Measurements from ENCODE around the gene FHOD3. TPM values are rescaled to one million over a fixed set of nuclear protein-coding genes. Genes with fewer than 3 reads are reported as not detected.
"Not testable (repeated sequence)": the region's sequence is repeated elsewhere in the genome, so short reads cannot be mapped to it uniquely, and the experiment has no call there.

Gene FHOD3
- total RNA-seq, 1 experiment from 2014 or later = 15.1 TPM

- DNase-seq (ENCODE audit: low read depth) = no peak
These were observed 447.9 kb downstream of the FHOD3 start for GRCh38 chr18:36745219-36745975.

- peak; percentile 30 for DNase-seq (ENCODE audit: low read depth)
These were observed 455.7 kb downstream of the FHOD3 start for GRCh38 chr18:36752929-36753865.

GRCh38 chr18:36756242-36756641 is 458.7 kb downstream of the FHOD3 start:
- DNase-seq (ENCODE audit: low read depth) = peak; percentile 62

- peak; percentile 59 for DNase-seq (ENCODE audit: low read depth)
These were observed 459.6 kb downstream of the FHOD3 start for GRCh38 chr18:36757081-36757480.

GRCh38 chr18:36757991-36758390 is 460.5 kb downstream of the FHOD3 start:
- no peak for DNase-seq (ENCODE audit: low read depth)

GRCh38 chr18:36758623-36759022 is 461.1 kb downstream of the FHOD3 start:
- peak; percentile 75 for DNase-seq (ENCODE audit: low read depth)

GRCh38 chr18:36759167-36759776 is 461.8 kb downstream of the FHOD3 start:
- DNase-seq (ENCODE audit: low read depth) = no peak

- DNase-seq (ENCODE audit: low read depth) = no peak
These were observed 463.1 kb downstream of the FHOD3 start for GRCh38 chr18:36760598-36760997.

GRCh38 chr18:36761186-36761698 is 463.7 kb downstream of the FHOD3 start:
- no peak for DNase-seq (ENCODE audit: low read depth)

- peak; percentile 73 for DNase-seq (ENCODE audit: low read depth)
These were observed 464.6 kb downstream of the FHOD3 start for GRCh38 chr18:36762074-36762473.

GRCh38 chr18:36762965-36763364 is 465.5 kb downstream of the FHOD3 start:
- DNase-seq (ENCODE audit: low read depth) = not testable (repeated sequence)

GRCh38 chr18:36766836-36767235 is 469.3 kb downstream of the FHOD3 start:
- no peak for DNase-seq (ENCODE audit: low read depth)

GRCh38 chr18:36769172-36769571 is 471.7 kb downstream of the FHOD3 start:
- peak; percentile 67 for DNase-seq (ENCODE audit: low read depth)

GRCh38 chr18:36769611-36770314 is 472.2 kb downstream of the FHOD3 start:
- DNase-seq (ENCODE audit: low read depth) = no peak

GRCh38 chr18:36770315-36770946 is 472.9 kb downstream of the FHOD3 start:
- no peak for DNase-seq (ENCODE audit: low read depth)

- no peak for DNase-seq (ENCODE audit: low read depth)
These were observed 473.7 kb downstream of the FHOD3 start for GRCh38 chr18:36771245-36771644.

GRCh38 chr18:36772241-36772723 is 474.8 kb downstream of the FHOD3 start:
- no peak for DNase-seq (ENCODE audit: low read depth)

GRCh38 chr18:36775396-36775795 is 477.9 kb downstream of the FHOD3 start:
- DNase-seq (ENCODE audit: low read depth) = no peak

GRCh38 chr18:36776650-36777049 is 479.1 kb downstream of the FHOD3 start:
- no peak for DNase-seq (ENCODE audit: low read depth)

GRCh38 chr18:36777566-36777965 is 480.1 kb downstream of the FHOD3 start:
- no peak for DNase-seq (ENCODE audit: low read depth)

- DNase-seq (ENCODE audit: low read depth) = peak; percentile 9
These were observed 483.2 kb downstream of the FHOD3 start for GRCh38 chr18:36780748-36781147.

Data from RPMI7951 (cell line).